Coronary artery (tissue), 2 donors: Measurements from ENCODE around the gene ACTR3C.
"Not testable (repeated sequence)": the region's sequence is repeated elsewhere in the genome, so short reads cannot be mapped to it uniquely, and the experiment has no call there.

Experiments used
- DNase-seq: peaks from one replicate; pipeline ENCODE4 v3.0.0-alpha.2; 2017; ENCODE audit warnings: low spot score
- H3K27ac ChIP-seq, 2 donors: fragments of 200-600 bp; sonication (generic); one replicate each; pipeline ENCODE4 v1.5.1; 2016 to 2019
- H3K4me3 ChIP-seq: fragments of 200-600 bp; sonication (generic); 2 replicates; pipeline ENCODE4 v1.5.1; 2016; ENCODE audit warnings: mild to moderate bottlenecking, moderate library complexity
- TF ChIP-seq, protein P1 (sequence below): fragments of 200-600 bp; sonication (generic); IDR thresholded peaks from one replicate; pipeline ENCODE4 v1.5.1; 2019; ENCODE audit warnings: antibody characterized with exemption

The ACTR3C gene

DNA sequence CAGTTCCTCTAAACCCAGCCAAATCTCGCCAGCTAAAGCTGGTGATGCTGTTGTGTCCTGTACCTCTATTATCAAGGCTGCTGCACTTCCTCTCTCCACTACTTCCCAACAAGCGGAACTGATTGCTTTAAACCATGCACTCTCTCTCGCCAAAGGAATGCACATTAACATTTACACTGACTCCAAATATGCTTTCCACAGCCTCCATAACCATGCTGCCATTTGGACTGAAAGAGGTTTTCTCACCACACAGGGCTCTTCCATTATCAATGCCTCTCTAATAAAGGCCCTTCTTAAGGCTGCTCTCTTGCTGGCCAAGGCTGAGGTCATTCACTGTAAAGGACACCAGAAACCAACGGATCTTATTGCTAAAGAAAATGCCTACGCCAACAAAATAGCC is 11.6 kb downstream of the ACTR3C start:
- H3K27ac ChIP-seq, result no peak overlapping the region
- no peak overlapping the region for H3K4me3 ChIP-seq
- TF ChIP-seq, protein P1, sequence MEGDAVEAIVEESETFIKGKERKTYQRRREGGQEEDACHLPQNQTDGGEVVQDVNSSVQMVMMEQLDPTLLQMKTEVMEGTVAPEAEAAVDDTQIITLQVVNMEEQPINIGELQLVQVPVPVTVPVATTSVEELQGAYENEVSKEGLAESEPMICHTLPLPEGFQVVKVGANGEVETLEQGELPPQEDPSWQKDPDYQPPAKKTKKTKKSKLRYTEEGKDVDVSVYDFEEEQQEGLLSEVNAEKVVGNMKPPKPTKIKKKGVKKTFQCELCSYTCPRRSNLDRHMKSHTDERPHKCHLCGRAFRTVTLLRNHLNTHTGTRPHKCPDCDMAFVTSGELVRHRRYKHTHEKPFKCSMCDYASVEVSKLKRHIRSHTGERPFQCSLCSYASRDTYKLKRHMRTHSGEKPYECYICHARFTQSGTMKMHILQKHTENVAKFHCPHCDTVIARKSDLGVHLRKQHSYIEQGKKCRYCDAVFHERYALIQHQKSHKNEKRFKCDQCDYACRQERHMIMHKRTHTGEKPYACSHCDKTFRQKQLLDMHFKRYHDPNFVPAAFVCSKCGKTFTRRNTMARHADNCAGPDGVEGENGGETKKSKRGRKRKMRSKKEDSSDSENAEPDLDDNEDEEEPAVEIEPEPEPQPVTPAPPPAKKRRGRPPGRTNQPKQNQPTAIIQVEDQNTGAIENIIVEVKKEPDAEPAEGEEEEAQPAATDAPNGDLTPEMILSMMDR, result no peak
- DNase-seq, result no peak

DNA sequence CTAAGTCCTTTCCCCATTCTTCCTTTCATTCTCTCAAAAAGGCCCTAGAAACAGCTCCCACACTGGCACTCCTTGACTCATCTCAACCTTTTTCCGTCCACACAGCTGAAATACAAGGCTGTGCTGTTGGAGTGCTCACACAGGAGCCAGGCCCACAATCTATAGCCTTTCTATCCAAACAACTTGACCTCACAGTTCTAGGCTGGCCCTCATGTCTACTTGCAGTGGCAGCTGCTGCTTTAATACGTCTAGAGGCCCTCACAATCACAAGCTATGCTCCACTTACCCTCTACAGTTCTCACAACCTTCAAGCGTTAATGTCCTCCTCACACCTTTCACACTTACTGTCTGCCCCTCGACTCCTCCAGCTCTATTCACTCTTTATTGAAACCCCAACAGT is 12.2 kb downstream of the ACTR3C start:
- DNase-seq, result no peak
- Histone ChIP-seq H3K4me3 (no peak overlapping the region), H3K27ac (no peak overlapping the region)
- TF ChIP-seq, protein P1, result no peak

DNA sequence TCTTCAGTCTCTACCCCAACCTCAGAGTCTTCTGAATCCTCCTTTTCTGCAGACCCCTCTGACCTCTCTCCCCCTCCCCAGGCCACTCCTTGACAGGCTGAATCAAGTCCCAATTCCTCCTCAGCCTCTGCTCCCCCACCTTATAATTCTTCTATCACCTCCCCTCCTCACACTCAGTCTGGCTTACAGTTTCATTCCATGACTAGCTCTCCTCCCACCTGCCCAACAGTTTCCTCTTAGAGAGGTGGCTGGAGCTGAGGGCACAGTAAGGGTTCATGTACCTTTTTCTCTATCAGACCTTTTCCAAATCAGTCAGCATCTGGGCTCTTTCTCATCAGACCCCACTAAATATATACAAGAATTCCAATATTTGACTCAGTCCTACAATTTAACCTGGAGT is 14.8 kb downstream of the ACTR3C start:
- TF ChIP-seq, protein P1, result no peak
- Histone ChIP-seq H3K4me3 (no peak overlapping the region), H3K27ac (no peak overlapping the region)
- DNase-seq, result no peak

DNA sequence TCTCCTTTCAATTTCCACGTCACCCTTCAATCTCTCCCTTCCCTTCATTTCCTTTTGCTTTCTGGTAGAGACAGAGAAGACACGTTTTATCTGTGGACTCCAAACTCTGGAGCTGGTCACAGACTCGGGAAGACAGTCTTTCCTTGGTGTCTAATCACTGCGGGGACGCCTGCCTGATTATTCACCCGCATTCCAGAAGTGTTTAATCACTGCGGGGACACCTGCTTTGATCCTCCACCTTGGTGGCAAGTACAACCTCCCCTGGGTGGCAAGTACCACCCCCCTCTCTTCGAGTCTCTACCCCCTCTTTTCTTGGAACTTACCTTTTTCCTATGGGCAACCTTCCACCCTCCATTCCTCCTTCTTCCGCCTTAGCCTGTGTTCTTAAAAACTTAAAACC is 15.4 kb downstream of the ACTR3C start:
- DNase-seq, result no peak
- Histone ChIP-seq H3K27ac (no peak overlapping the region), H3K4me3 (no peak overlapping the region)
- TF ChIP-seq, protein P1, result no peak

DNA sequence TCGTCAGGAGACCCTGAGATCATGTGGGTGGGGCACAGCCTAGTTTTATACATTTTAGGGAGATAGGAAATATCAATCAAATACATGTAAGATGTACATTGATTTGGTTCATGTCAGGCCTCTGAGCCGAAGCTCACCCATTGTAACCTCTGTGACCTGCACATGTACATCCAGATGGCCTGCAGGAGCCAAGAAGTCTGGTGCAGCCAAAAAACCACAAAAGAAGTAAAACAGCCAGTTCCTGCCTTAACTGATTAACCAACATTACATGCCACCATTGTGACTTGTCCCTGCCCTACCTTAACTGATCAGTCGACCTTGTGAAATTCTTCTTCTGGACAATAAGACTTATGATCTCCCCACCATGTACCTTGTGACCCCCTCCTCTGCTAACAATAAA is 16.2 kb downstream of the ACTR3C start:
- DNase-seq, result no peak
- no peak overlapping the region for H3K27ac ChIP-seq
- TF ChIP-seq, protein P1, result no peak

DNA sequence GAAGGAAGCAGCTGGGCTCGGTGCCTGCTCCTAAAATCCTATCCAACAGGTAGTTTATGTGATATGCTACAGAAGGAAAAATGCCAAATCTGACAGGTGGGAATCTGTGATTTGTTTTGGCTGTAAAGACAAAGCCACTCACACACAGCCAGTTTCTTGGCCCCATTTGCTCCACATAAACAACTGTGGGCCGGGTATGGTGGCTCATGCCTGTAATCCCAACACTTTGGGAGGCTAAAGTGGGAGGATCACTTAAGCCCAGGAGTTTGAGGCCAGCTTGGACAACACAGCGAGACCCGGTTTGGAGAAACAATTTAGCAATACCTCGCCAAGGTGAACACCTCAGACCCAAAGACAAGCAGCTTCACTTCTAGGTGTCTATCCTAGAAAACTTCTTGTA is 17.0 kb downstream of the ACTR3C start:
- H3K4me3 ChIP-seq, H3K27ac ChIP-seq, DNase-seq: not testable (repeated sequence)

More for the DNA sequence above, 16.2 kb downstream of the ACTR3C start:
- no peak overlapping the region for H3K4me3 ChIP-seq

DNA sequence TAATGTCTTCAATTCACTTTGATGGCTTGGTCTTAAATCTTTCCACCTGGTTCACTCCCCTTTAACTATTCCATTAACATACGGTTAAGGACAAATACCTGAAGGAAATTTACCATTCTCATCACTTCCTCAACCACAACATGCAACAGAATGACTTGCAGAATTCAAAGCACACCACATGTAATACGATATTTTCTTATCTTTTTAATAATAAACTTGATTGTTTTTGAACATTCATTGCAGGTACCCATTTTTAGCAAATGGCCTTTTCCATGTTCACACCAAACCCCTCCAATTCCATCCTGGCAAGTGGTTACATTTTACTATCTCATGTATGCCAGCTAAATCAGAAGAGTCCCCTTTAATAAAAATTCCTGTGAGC is 17.5 kb downstream of the ACTR3C start:
- not testable (repeated sequence) for H3K27ac ChIP-seq, H3K4me3 ChIP-seq, DNase-seq

DNA sequence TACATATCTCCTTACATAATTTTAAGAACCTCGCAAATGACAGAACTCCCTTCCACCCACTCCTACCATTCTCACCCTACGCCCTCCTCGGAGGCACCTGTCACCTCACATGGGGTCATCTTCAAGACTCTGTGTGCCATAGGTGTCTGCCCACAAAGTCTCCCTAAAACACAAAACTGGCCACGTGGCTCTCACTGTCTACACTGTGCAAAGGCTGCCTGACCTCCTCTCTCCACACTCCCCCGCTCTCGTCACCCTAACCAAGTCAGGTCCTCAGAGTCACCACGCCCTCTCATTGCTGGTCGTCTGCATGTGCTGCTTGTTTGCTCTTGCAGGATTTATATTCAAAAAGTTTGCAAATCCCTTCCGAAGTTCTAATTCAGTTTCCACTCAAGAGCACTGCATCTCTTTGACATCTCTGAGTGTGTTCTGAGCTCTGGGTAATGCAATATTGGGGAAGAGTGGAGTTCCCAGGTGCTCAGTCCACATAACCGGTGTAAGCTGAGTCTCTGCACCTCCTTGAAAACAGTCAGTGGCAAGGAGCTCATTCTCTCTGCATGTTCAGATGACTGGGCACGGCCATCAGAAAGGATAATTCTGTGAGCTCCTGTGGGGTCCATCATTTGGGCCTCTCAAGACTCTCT is 18.0 kb downstream of the ACTR3C start:
- H3K27ac ChIP-seq, DNase-seq, H3K4me3 ChIP-seq: not testable (repeated sequence)

DNA sequence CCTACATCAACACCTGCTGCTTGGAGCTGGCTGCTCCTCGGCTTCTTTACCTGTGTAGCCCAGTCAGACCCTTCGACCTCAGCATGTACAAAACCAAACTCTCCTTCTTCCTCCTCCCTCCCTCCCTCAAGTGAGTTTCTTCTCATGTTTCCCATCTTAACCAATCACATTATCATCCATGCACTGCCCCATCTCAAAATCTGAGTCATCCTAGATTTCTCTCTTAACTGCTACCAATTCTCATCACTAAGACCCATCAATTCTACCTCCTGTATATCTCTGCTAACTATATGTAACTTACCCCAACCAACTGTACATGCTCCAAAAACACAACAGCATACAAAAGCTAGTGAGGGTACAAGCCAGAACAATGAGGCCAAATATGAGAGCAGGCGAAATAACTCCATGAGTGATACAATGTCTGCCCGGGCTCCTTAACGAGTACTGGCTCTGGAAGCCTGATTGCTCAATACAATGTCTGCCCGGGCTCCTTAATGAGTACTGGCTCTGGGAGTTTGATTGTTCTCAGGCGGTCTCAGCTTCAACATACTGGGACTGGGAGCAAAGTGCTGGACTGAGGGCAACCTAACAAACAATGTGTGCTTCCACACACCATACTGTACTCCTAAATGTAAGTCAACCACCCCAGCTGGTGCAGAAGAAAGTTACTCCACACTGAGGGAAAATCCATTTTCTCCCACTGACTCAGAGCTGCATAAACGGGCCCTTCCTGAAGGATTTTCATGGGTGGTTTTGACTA is 18.7 kb downstream of the ACTR3C start:
- H3K4me3 ChIP-seq, DNase-seq, H3K27ac ChIP-seq: not testable (repeated sequence)

DNA sequence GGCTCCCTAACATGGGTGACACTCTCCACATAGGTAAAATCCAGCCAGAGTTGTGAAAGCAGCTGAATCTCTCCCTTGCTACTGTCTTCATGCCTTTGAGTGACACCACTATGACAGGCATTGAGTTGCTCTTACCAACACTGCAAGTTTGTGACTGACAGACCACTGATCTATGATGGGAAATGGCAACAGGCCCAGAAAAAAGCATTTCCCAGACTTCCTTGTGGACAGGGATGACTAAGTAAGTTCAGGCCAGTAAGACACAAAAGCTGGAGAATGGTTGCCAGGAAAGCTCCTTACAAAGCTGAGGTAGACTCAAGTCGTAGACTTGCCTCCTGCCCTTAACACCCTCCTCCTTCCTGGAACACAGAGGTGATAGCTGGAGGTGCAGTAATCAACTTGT is 20.4 kb downstream of the ACTR3C start:
- H3K27ac ChIP-seq, H3K4me3 ChIP-seq, DNase-seq: not testable (repeated sequence)

DNA sequence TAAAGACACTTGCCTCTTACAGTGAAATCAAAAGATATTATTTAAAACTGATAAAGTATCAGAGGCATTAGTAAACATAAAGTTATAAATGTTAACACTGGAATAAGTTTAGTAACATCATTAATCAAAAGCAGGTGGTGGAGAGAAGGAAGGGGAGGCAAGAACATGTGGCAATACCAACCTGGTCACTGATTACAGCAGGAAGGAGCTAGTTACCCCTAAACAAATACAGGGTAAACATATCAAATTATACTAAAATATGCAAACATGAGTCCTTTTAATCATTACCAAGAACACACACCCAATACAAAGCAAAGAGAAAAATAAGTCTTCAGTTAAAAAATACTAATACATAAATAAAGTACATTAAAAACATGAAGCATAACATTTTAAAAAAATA is 25.4 kb downstream of the ACTR3C start:
- DNase-seq, H3K4me3 ChIP-seq, H3K27ac ChIP-seq: not testable (repeated sequence)

DNA sequence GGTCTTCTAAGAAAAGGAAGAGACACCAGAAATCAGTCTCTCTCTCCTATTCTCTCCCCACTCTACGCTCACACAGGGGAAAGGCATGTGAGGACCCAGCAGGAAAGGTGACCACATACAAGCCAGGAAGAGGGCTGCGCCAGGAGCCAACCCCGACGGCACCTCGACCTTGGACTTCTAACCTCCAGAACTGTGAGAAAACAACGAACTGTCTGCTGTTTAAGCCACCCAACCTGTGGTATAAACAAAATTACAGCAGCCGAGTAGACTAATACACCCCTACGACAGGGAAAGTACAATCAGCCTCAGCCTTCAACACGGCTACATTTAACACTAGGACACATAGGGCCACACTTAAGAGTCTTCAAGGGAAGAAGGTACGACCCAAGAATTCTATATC is 26.5 kb downstream of the ACTR3C start:
- DNase-seq, H3K27ac ChIP-seq, H3K4me3 ChIP-seq: not testable (repeated sequence)

DNA sequence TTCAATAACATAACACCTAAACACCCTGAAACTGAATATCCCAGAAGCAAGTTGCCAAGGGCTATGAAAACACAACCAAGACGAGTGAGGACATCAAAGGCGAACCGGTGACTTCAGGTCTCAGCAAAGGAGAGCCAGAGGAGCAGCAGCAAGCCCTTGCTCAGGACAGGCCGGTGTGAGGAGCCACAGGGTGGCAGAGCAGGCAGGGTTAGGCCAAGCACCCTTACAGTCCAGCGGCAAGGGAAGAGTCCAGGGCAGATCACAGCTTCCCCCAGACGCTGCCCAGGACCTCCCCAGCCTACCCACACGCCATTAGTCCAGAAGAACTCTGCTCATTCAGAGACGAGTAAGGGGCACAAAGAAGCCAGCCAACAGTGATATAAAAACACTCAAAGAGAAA is 27.7 kb downstream of the ACTR3C start:
- H3K27ac ChIP-seq, DNase-seq, H3K4me3 ChIP-seq: not testable (repeated sequence)
